HG03159 (cell line): ENCODE data around the gene IPO13.

ENCODE experiments used
- ATAC-seq: cut with Tn5 transposase; IDR thresholded peaks from one replicate; pipeline ENCODE4 v1.9.1; 2021; ENCODE audit warnings: mild to moderate bottlenecking, moderate library complexity; ENCODE audit not compliant: unreplicated experiment

The IPO13 gene

GRCh38 chr1:43951021-43951985 lies 4.6 kb downstream of the IPO13 start:
- no peak for ATAC-seq

- ATAC-seq, result no peak
Observed at GRCh38 chr1:43952731-43953346, 6.1 kb downstream of the IPO13 start.

GRCh38 chr1:43953361-43953760 lies 6.6 kb downstream of the IPO13 start:
- no peak for ATAC-seq

GRCh38 chr1:43954036-43954435 lies 7.3 kb downstream of the IPO13 start:
- no peak for ATAC-seq

GRCh38 chr1:43956234-43956633 lies 9.5 kb downstream of the IPO13 start:
- ATAC-seq, result no peak

- no peak for ATAC-seq
Observed at GRCh38 chr1:43957407-43958040, 10.8 kb downstream of the IPO13 start.

GRCh38 chr1:43958351-43959255 lies 11.9 kb downstream of the IPO13 start:
- no peak for ATAC-seq

- no peak for ATAC-seq
Observed at GRCh38 chr1:43960798-43961197, 14.0 kb downstream of the IPO13 start.

- no peak for ATAC-seq
Observed at GRCh38 chr1:43961692-43962091, 14.9 kb downstream of the IPO13 start.

GRCh38 chr1:43962324-43962723 lies 15.6 kb downstream of the IPO13 start:
- no peak for ATAC-seq

GRCh38 chr1:43963006-43963405 lies 16.3 kb downstream of the IPO13 start:
- ATAC-seq, result no peak

GRCh38 chr1:43963890-43964289 lies 17.1 kb downstream of the IPO13 start:
- no peak for ATAC-seq

GRCh38 chr1:43965316-43965715 lies 18.6 kb downstream of the IPO13 start:
- no peak for ATAC-seq

- no peak for ATAC-seq
Observed at GRCh38 chr1:43968348-43968948, 21.7 kb downstream of the IPO13 start.

- no peak for ATAC-seq
Observed at GRCh38 chr1:43969416-43969745, 22.6 kb downstream of the IPO13 start.

- peak; percentile 82 for ATAC-seq
Observed at GRCh38 chr1:43969746-43970466, 23.2 kb downstream of the IPO13 start, which contains the start of gene DPH2. Gene DPH2, plus strand, starts transcription at chr1:43970010. Its CDS starts 166 bp downstream, at chr1:43970176.

GRCh38 chr1:43970502-43970901 lies 23.8 kb downstream of the IPO13 start:
- ATAC-seq, result no peak

GRCh38 chr1:43970911-43971310 lies 24.2 kb downstream of the IPO13 start:
- no peak for ATAC-seq

GRCh38 chr1:43971336-43971980 lies 24.7 kb downstream of the IPO13 start:
- no peak for ATAC-seq
